HG03575 (cell line): ENCODE data around the gene CELSR1.

Experiments used
- ATAC-seq: cut with Tn5 transposase; IDR thresholded peaks from one replicate; pipeline ENCODE4 v1.9.1; 2021; ENCODE audit not compliant: unreplicated experiment, insufficient number of reproducible peaks, low FRiP score; ENCODE audit errors: extremely low read depth

Gene CELSR1

GRCh38 chr22:46557736-46558480 lies 20.5 kb upstream of the CELSR1 start:
- no peak for ATAC-seq

- ATAC-seq = no peak
Measured at GRCh38 chr22:46556775-46557174, 19.4 kb upstream of the CELSR1 start.

- ATAC-seq = no peak
Measured at GRCh38 chr22:46553189-46553588, 15.8 kb upstream of the CELSR1 start.

- no peak for ATAC-seq
Measured at GRCh38 chr22:46551996-46552395, 14.6 kb upstream of the CELSR1 start.

GRCh38 chr22:46551321-46551720 lies 13.9 kb upstream of the CELSR1 start:
- ATAC-seq = no peak

- ATAC-seq = no peak
Measured at GRCh38 chr22:46549971-46550641, 12.7 kb upstream of the CELSR1 start.

GRCh38 chr22:46549563-46549840 lies 12.1 kb upstream of the CELSR1 start:
- ATAC-seq = no peak

- no peak for ATAC-seq
Measured at GRCh38 chr22:46547883-46548244, 10.4 kb upstream of the CELSR1 start.

GRCh38 chr22:46547179-46547882 lies 9.9 kb upstream of the CELSR1 start:
- ATAC-seq = no peak

- no peak for ATAC-seq
Measured at GRCh38 chr22:46546466-46547178, 9.2 kb upstream of the CELSR1 start.

- ATAC-seq = no peak
Measured at GRCh38 chr22:46545086-46545792, 7.8 kb upstream of the CELSR1 start.

- ATAC-seq = no peak
Measured at GRCh38 chr22:46542011-46542985, 4.9 kb upstream of the CELSR1 start.

GRCh38 chr22:46541536-46541935 lies 4.1 kb upstream of the CELSR1 start:
- ATAC-seq = no peak

GRCh38 chr22:46540874-46541273 lies 3.5 kb upstream of the CELSR1 start:
- no peak for ATAC-seq

- ATAC-seq = no peak
Measured at GRCh38 chr22:46539169-46539568, 1.7 kb upstream of the CELSR1 start.

- ATAC-seq = no peak
Measured at GRCh38 chr22:46538814-46539160, 1.4 kb upstream of the CELSR1 start.

GRCh38 chr22:46537946-46538813 lies 760 bp upstream of the CELSR1 start:
- ATAC-seq = no peak
